H1 (cell line): ENCODE results near the gene CTNNBL1. TPM values are rescaled to one million over a fixed set of nuclear protein-coding genes. Genes with fewer than 3 reads are reported as not detected.

ENCODE experiments used
- CTCF ChIA-PET: fragments of 300-600 bp; sonication (Branson Sonifier 250); formaldehyde crosslinking; loops from one replicate; lab custom pipeline; 2021; ENCODE audit not compliant: partially characterized antibody; lab: Charles Lee
- POLR2A ChIA-PET: fragments of 300-600 bp; sonication (Branson Sonifier 250); formaldehyde crosslinking; loops from one replicate; lab custom pipeline; 2021; ENCODE audit warnings: inconsistent platforms; ENCODE audit not compliant: partially characterized antibody; lab: Charles Lee
- DNase-seq, 2 experiments: peaks; one replicate each; pipeline versions ENCODE4 v3.0.0 to v3.0.0-alpha.2; 2010 to 2022; ENCODE audit warnings: low spot score in 2 of 2, low read depth in 1 of 2, mixed read lengths in 1 of 2
- FAIRE-seq: peaks from 2 replicates; lab custom pipeline; 2011; peaks lifted over from hg19 to GRCh38; lab: Jason Lieb, UNC
- H2AFZ ChIP-seq: 2 replicates; pipeline ENCODE4 v1.8.1; 2012; ENCODE audit warnings: low read length, inconsistent platforms
- H2AK5ac ChIP-seq: 2 replicates; pipeline ENCODE4 v1.6.1; 2013; ENCODE audit warnings: low read depth, low read length
- H2BK120ac ChIP-seq: replicated peaks from 2 replicates; pipeline ENCODE3; 2013; ENCODE audit warnings: low read depth, low read length, inconsistent platforms
- H2BK12ac ChIP-seq: 2 replicates; pipeline ENCODE4 v1.6.1; 2013; ENCODE audit warnings: low read depth, low read length
- H2BK15ac ChIP-seq: 2 replicates; pipeline ENCODE4 v1.6.1; 2013; ENCODE audit warnings: low read length
- H2BK20ac ChIP-seq: 2 replicates; pipeline ENCODE4 v1.6.1; 2013; ENCODE audit warnings: low read length
- H2BK5ac ChIP-seq: 2 replicates; pipeline ENCODE4 v1.6.1; 2013; ENCODE audit warnings: low read depth, low read length
- H3K14ac ChIP-seq: 2 replicates; pipeline ENCODE4 v1.6.1; 2013; ENCODE audit warnings: inconsistent platforms; ENCODE audit not compliant: insufficient read length
- H3K18ac ChIP-seq: 2 replicates; pipeline ENCODE4 v1.6.1; 2013; ENCODE audit warnings: low read length; ENCODE audit errors: extremely low read depth
- H3K23ac ChIP-seq: 2 replicates; pipeline ENCODE4 v1.6.1; 2013; ENCODE audit warnings: inconsistent platforms; ENCODE audit not compliant: insufficient read length
- H3K23me2 ChIP-seq: 2 replicates; pipeline ENCODE4 v1.6.1; 2013; ENCODE audit warnings: low read depth, low read length
- H3K27ac ChIP-seq: 2 replicates; pipeline ENCODE4 v1.6.1; 2011; ENCODE audit warnings: low read depth, low read length, inconsistent platforms
- H3K27me3 ChIP-seq, 4 experiments: replicated peaks in 1 of 4; 1 replicate in 1 of 4; 2 replicates in 3 of 4; pipeline versions ENCODE4 v1.6.1 to v1.8.1; 2011 to 2013; ENCODE audit warnings: low read length in 3 of 4, mild to moderate bottlenecking in 3 of 4, inconsistent platforms in 2 of 4, mixed read lengths in 2 of 4, moderate library complexity in 1 of 4; ENCODE audit not compliant: control insufficient read depth in 3 of 4, insufficient read depth in 3 of 4; ENCODE audit errors: extremely low read depth in 1 of 4
- H3K36me3 ChIP-seq, 4 experiments: 2 replicates each; pipeline versions ENCODE4 v1.6.1 to v1.8.1; 2011 to 2013; ENCODE audit warnings: mild to moderate bottlenecking in 4 of 4, low read length in 3 of 4, moderate library complexity in 2 of 4, control low read depth in 1 of 4, inconsistent platforms in 1 of 4; ENCODE audit not compliant: insufficient read depth in 4 of 4, control insufficient read depth in 2 of 4
- H3K4ac ChIP-seq: replicated peaks from 2 replicates; pipeline ENCODE3; 2013; ENCODE audit warnings: low read length, low read depth, mixed read lengths, inconsistent platforms; ENCODE audit not compliant: insufficient read length
- H3K4me1 ChIP-seq, 4 experiments: replicated peaks in 1 of 4; 1 replicate in 1 of 4; 2 replicates in 3 of 4; pipeline versions ENCODE4 v1.6.1 to v1.8.1; 2011 to 2013; ENCODE audit warnings: low read length in 3 of 4, inconsistent platforms in 2 of 4, mixed read lengths in 1 of 4; ENCODE audit not compliant: insufficient read depth in 4 of 4, control insufficient read depth in 3 of 4
- H3K4me2 ChIP-seq, 2 experiments: 2 replicates each; pipeline versions ENCODE4 v1.6.1 to v1.8.1; 2011 to 2013; ENCODE audit warnings: low read depth in 2 of 2, low read length in 2 of 2, control low read depth in 1 of 2, inconsistent platforms in 1 of 2, mild to moderate bottlenecking in 1 of 2; ENCODE audit not compliant: insufficient read depth in 1 of 2
- H3K4me3 ChIP-seq, 4 experiments: fragments of 200-600, 300-600 bp in 1 of 4; sonication (generic), shearing (Covaris generic), sonication (Bioruptor Twin) in 1 of 4; 2 replicates each; pipeline versions ENCODE4 v1.5.1 to v1.8.1; 2011 to 2016; ENCODE audit warnings: low read length in 4 of 4, low read depth in 3 of 4, control low read depth in 2 of 4, inconsistent platforms in 2 of 4, mild to moderate bottlenecking in 2 of 4, mixed read lengths in 1 of 4, moderate library complexity in 1 of 4; ENCODE audit not compliant: insufficient read depth in 2 of 4; ENCODE audit errors: extremely low read depth in 1 of 4
- H3K56ac ChIP-seq: replicated peaks from 2 replicates; pipeline ENCODE3; 2013; ENCODE audit warnings: low read depth, mild to moderate bottlenecking, mixed read lengths, low read length, inconsistent platforms; ENCODE audit not compliant: insufficient read length
- H3K79me1 ChIP-seq: 2 replicates; pipeline ENCODE4 v1.6.1; 2013; ENCODE audit warnings: low read depth, low read length, control low read depth
- H3K79me2 ChIP-seq, 2 experiments: 2 replicates each; pipeline versions ENCODE4 v1.6.1 to v1.8.1; 2012 to 2013; ENCODE audit warnings: low read length in 2 of 2, mild to moderate bottlenecking in 2 of 2, inconsistent platforms in 1 of 2; ENCODE audit not compliant: insufficient read depth in 2 of 2, control insufficient read depth in 1 of 2
- H3K9ac ChIP-seq, 4 experiments: replicated peaks in 1 of 4; 1 replicate in 1 of 4; 2 replicates in 3 of 4; pipeline versions ENCODE4 v1.6.1 to v1.8.1; 2011 to 2013; ENCODE audit warnings: low read depth in 3 of 4, low read length in 3 of 4, control low read depth in 2 of 4, mild to moderate bottlenecking in 2 of 4, moderate library complexity in 2 of 4, inconsistent platforms in 1 of 4; ENCODE audit errors: extremely low read depth in 1 of 4
- H3K9me3 ChIP-seq, 2 experiments: 2 replicates each; pipeline versions ENCODE4 v1.6.1 to v1.8.1; 2012 to 2013; ENCODE audit warnings: mild to moderate bottlenecking in 2 of 2, moderate library complexity in 2 of 2, control low read depth in 1 of 2, inconsistent platforms in 1 of 2, low read depth in 1 of 2, low read length in 1 of 2, mixed read lengths in 1 of 2; ENCODE audit not compliant: insufficient read depth in 2 of 2
- H4K20me1 ChIP-seq, 2 experiments: replicated peaks in 1 of 2; 2 replicates each; pipeline versions ENCODE3 to v1.8.1; 2011 to 2013; ENCODE audit warnings: inconsistent platforms in 2 of 2, low read length in 2 of 2, mild to moderate bottlenecking in 1 of 2; ENCODE audit not compliant: insufficient read depth in 2 of 2, control insufficient read depth in 1 of 2
- H4K5ac ChIP-seq: 2 replicates; pipeline ENCODE4 v1.6.1; 2013; ENCODE audit warnings: low read length, low read depth, mixed read lengths, inconsistent platforms; ENCODE audit not compliant: insufficient read length
- H4K8ac ChIP-seq: 2 replicates; pipeline ENCODE4 v1.8.0; 2013; ENCODE audit warnings: mild to moderate bottlenecking, moderate library complexity, low read length, inconsistent platforms; ENCODE audit not compliant: insufficient read depth; ENCODE audit errors: extremely low read depth
- H4K91ac ChIP-seq: replicated peaks from 2 replicates; pipeline ENCODE3; 2013; ENCODE audit warnings: low read length, mixed read lengths, inconsistent platforms; ENCODE audit not compliant: insufficient read length
- EP300 ChIP-seq, 2 experiments: IDR thresholded peaks; 1 replicate in 1 of 2; 2 replicates in 1 of 2; pipeline ENCODE4 v1.6.1; 2011 to 2012; ENCODE audit warnings: low read depth in 2 of 2, low read length in 2 of 2, mild to moderate bottlenecking in 2 of 2, borderline replicate concordance in 1 of 2, inconsistent platforms in 1 of 2, moderate library complexity in 1 of 2
- NANOG ChIP-seq: IDR thresholded peaks from 2 replicates; pipeline ENCODE4 v1.6.1; 2011; ENCODE audit warnings: low read length, low read depth, mild to moderate bottlenecking, inconsistent platforms; ENCODE audit not compliant: insufficient read depth, poor library complexity, severe bottlenecking
- NRF1 ChIP-seq: IDR thresholded peaks from 2 replicates; pipeline ENCODE4 v1.6.1; 2011; ENCODE audit warnings: mild to moderate bottlenecking, low read depth, low read length, improper control_type of control experiment
- POLR2AphosphoS5 ChIP-seq: IDR thresholded peaks from 2 replicates; pipeline ENCODE4 v1.6.1; 2011; ENCODE audit warnings: low read depth, low read length
- RNF2 ChIP-seq: fragments of 200-900, 300-1000 bp; sonication (generic); IDR thresholded peaks from 2 replicates; pipeline ENCODE4 v1.7.1; 2016; ENCODE audit warnings: borderline replicate concordance, low read depth, mild to moderate bottlenecking, antibody characterized with exemption, low read length; ENCODE audit not compliant: poor library complexity, severe bottlenecking; ENCODE audit errors: missing control alignments
- SP2 ChIP-seq: IDR thresholded peaks from 2 replicates; pipeline ENCODE4 v1.6.1; 2012; ENCODE audit warnings: mild to moderate bottlenecking, low read length, inconsistent platforms
- SUZ12 ChIP-seq: fragments of 200-600 bp; sonication (generic); IDR thresholded peaks from 2 replicates; pipeline ENCODE4 v1.6.1; 2012; ENCODE audit warnings: mild to moderate bottlenecking, inconsistent platforms, low read length, moderate library complexity, mixed read lengths
- TEAD4 ChIP-seq: IDR thresholded peaks from 2 replicates; pipeline ENCODE4 v1.6.1; 2012; ENCODE audit warnings: low read depth, low read length, inconsistent platforms, mixed read lengths
- YY1 ChIP-seq: IDR thresholded peaks from 2 replicates; pipeline ENCODE4 v1.6.1; 2011; ENCODE audit warnings: low read depth, mild to moderate bottlenecking, low read length
- WGBS, 2 experiments: shearing (Covaris generic) in 1 of 2; methylation state at CpG; one replicate each; pipeline versions ENCODE4 v1.1.6 to v1.1.7; 2013 to 2015; ENCODE audit warnings: low lambda C conversion rate in 2 of 2, mixed read lengths in 2 of 2, inconsistent platforms in 1 of 2, low coverage in 1 of 2, missing lambda C conversion rate in 1 of 2; ENCODE audit not compliant: insufficient replicate concordance in 2 of 2, insufficient coverage in 1 of 2, insufficient read length in 1 of 2; ENCODE audit errors: extremely low coverage in 1 of 2, missing lambda C conversion rate in 1 of 2; 5-methylcytosine and 5-hydroxymethylcytosine counted together
- polyA plus RNA-seq, 7 experiments: library from polyadenylated mRNA; depleted of rRNA in 3 of 7; stranded (reverse) in 5 of 7; unstranded in 2 of 7; fragments of >200 nt in 5 of 7; fragments of 200-250 nt in 2 of 7; gene quantifications; 1 replicate in 5 of 7; 2 replicates in 1 of 7; 4 replicates in 1 of 7; pipeline versions ENCODE4 v1.2.1 to v1.2.3, GENCODE V29; 2011 to 2013; ENCODE audit warnings: missing spikeins in 2 of 7, mixed read lengths in 2 of 7
- total RNA-seq: library from RNA; stranded (reverse); fragmentation: NEBNext Ultra II Directional; extraction: Animal tissue kit (Norgen Biotek cat#: 25700); gene quantifications from 2 replicates; pipeline ENCODE4 v1.2.1, GENCODE V29; 2021

Gene CTNNBL1
- total and polyA plus RNA-seq, 2 of the 8 experiments (the other 6 are each of a cell fraction or from before 2014, with no cell fraction given): 19.6 to 81.6 TPM

GRCh38 chr20:37920270-37920669 lies 226.4 kb downstream of the CTNNBL1 start:
- Histone ChIP-seq H2BK120ac (no peak overlapping the region), H3K56ac (no peak overlapping the region), H3K9ac (no peak overlapping the region), H3K27me3 (no peaks in the 10 kb centered on the region; a peak in 2 of 7 replicates), H3K79me2 (no peaks in the 10 kb centered on the region), H3K4me2 (no peak overlapping the region), H3K4ac (no peak overlapping the region), H4K8ac (no peak overlapping the region), H2AFZ (no peak overlapping the region), H3K79me1 (no peaks in the 10 kb centered on the region), H2BK12ac (no peak overlapping the region), H3K9me3 (no peaks in the 10 kb centered on the region), H3K23me2 (peaks cover 8% of the 10 kb centered on the region; the same call in 1 of the 2 replicates), H2BK20ac (peak overlapping the region; percentile 32; the same call in 1 of the 2 replicates), H4K20me1 (peaks cover 0 to 1% of the 10 kb centered on the region in 2 experiments), H3K4me3 (no peak overlapping the region), H4K5ac (no peak overlapping the region), H3K4me1 (peaks cover 4 to 17% (median 10%) of the 10 kb centered on the region in 4 experiments), H2AK5ac (no peak overlapping the region), H2BK15ac (no peak overlapping the region), H2BK5ac (no peak overlapping the region), H3K23ac (no peak overlapping the region), H3K27ac (no peak overlapping the region), H3K36me3 (no peaks in the 10 kb centered on the region), H3K18ac (no peak overlapping the region), H4K91ac (no peak overlapping the region), H3K14ac (no peak overlapping the region)
- DNase-seq (no peak), FAIRE-seq (no peak)
- ChIA-PET CTCF (interaction anchor here (0.9 to 4.8 kb wide), 5 partner anchors 8 to 60 kb away, joined by 3 to 21 read pairs (median 5); partner anchors contain the start of gene VSTM2L), POLR2A (interaction anchor here (1.0 kb wide), 1 partner anchor 326 kb away, joined by 3 read pairs; no protein-coding TSS in a partner anchor)
- WGBS, 2 experiments: 90% methylated on average over 6 of the region's 6 CpGs; no CpG with 5 or more reads in 1 of the 2 experiments
- TF ChIP-seq SUZ12 (no peak), TEAD4 (no peak), RNF2 (no peak), POLR2AphosphoS5 (no peak), YY1 (no peak), NANOG (no peak), SP2 (no peak), NRF1 (no peak), EP300 (IDR thresholded peaks at IDR 0.05; ENCODE audit: borderline replicate concordance in 1 of 2, low read depth in 2 of 2, low read length in 2 of 2) (no peak)
